Choroid plexus epithelial cell (primary cell): ENCODE results near the gene FCN2.

Experiments
- DNase-seq: peaks from one replicate; pipeline ENCODE4 v3.0.0-alpha.2; 2010; ENCODE audit warnings: low read depth
- H3K4me3 ChIP-seq: 2 replicates; pipeline ENCODE4 v1.5.1; 2011; ENCODE audit warnings: low read depth, mild to moderate bottlenecking, control low read depth, low read length, moderate library complexity
- CTCF ChIP-seq: conservative IDR thresholded peaks from 2 replicates; pipeline ENCODE4 v1.5.1; 2011; ENCODE audit warnings: low read depth, mild to moderate bottlenecking, control low read depth, inconsistent platforms, low read length, moderate library complexity

FCN2 gene

GRCh38 chr9:134835448-134835847 is 45.2 kb upstream of the FCN2 start:
- H3K4me3 ChIP-seq: no peak overlapping the region
- TF ChIP-seq CTCF: no peak
- DNase-seq: no peak

GRCh38 chr9:134835987-134836386 is 44.6 kb upstream of the FCN2 start:
- H3K4me3 ChIP-seq: no peak overlapping the region
- no peak for TF ChIP-seq CTCF
- DNase-seq: no peak

- no peak for TF ChIP-seq CTCF
- no peak overlapping the region for H3K4me3 ChIP-seq
- no peak for DNase-seq
These were observed 44.1 kb upstream of the FCN2 start for GRCh38 chr9:134836406-134836970.

- DNase-seq: peak; percentile 29
- no peak for TF ChIP-seq CTCF
- H3K4me3 ChIP-seq: no peak overlapping the region
These were observed 43.1 kb upstream of the FCN2 start for GRCh38 chr9:134837529-134837928.

- DNase-seq: no peak
- no peak overlapping the region for H3K4me3 ChIP-seq
- no peak for TF ChIP-seq CTCF
These were observed 41.8 kb upstream of the FCN2 start for GRCh38 chr9:134838651-134839454.

- peak; percentile 28 for TF ChIP-seq CTCF
- no peak for DNase-seq
- H3K4me3 ChIP-seq: no peak overlapping the region
These were observed 41.0 kb upstream of the FCN2 start for GRCh38 chr9:134839455-134840125.
